Measurements from ENCODE around the gene HELZ.

HELZ gene

GRCh38 chr17:67216578-67217320 is 28.2 kb downstream of the HELZ start:
- DNase-seq (ENCODE audit: low read depth), result no peak
- no peak for TF ChIP-seq CTCF (IDR thresholded peaks at IDR 0.05; ENCODE audit: low read depth, low read length, missing control alignments)
- no peak overlapping the region for H3K4me3 ChIP-seq (ENCODE audit: low read depth, low read length)

DNA sequence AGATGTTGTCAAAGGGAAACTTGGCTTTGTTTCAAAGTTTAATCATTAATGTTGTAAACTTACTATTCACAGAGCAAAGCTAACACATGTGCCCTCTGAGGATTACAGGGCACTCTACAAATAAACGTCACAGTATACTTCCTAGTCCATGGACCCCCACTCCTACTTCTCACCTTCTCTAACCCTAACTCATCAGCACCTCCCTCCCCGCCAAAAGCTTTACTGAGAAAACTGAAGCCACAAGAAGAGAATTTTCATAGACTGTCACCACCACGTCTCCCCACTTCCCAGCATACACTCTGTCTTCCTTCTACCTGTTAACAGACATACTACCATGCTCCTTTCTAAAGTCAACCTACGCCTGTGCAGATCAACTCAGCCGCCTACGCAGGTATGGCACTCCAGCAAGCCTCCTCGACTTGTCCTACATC is 29.0 kb downstream of the HELZ start:
- DNase-seq (ENCODE audit: low read depth), result no peak
- no peak overlapping the region for H3K4me3 ChIP-seq (ENCODE audit: low read depth, low read length)
- no peak for TF ChIP-seq CTCF (IDR thresholded peaks at IDR 0.05; ENCODE audit: low read depth, low read length, missing control alignments)

DNA sequence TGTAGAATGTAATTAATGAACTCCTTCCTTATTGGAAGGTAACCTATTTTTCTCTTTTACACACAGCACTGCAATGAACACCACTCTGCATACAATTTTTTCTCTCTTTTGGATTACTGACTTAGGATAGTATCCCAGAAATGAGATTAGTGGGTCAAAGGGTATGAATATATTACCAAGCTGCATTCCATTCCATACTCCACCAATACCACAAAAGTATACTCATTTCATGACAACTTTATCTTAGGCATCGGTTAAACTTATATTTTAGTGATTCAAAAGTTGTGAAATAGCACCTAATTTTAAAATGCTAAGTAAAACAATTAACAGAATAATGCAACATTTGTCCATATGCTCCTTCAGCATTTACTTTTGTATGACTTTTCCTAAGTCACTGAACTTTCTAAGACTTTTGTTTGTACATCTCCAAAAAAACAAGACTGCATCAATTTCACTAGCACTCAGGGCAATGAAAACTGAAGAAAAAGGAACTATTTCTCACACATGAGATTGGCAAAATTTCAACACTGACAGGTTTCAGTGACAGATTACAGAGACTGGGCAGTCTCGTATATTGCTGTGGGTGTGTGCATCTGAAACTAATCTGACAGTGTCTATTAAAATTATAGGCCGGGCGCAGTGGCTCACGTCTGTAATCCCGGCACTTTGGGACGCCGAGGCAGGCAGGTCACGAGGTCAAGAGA is 32.1 kb downstream of the HELZ start:
- DNase-seq (ENCODE audit: low read depth), result no peak
- H3K4me3 ChIP-seq (ENCODE audit: low read depth, low read length), result no peak overlapping the region
- TF ChIP-seq CTCF (IDR thresholded peaks at IDR 0.05; ENCODE audit: low read depth, low read length, missing control alignments), result no peak

DNA sequence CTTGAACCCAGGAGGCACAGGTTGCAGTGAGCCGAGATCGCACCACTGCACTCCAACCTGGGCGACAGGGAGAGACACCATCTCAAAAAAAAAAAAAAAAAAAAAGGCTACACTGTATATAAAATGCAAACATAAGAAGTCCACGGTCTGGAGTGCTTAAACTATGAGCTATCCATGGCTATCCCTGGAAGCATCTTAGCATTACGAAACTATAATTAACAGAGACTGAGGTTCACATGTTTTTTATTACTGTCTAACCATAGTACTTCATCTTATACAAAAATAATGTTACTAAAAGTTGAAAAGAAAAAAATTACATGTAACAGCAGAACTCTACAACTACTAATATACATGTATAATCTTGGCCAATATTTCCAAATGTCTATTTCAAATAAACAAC is 32.8 kb downstream of the HELZ start:
- no peak for DNase-seq (ENCODE audit: low read depth)
- no peak overlapping the region for H3K4me3 ChIP-seq (ENCODE audit: low read depth, low read length)
- TF ChIP-seq CTCF (IDR thresholded peaks at IDR 0.05; ENCODE audit: low read depth, low read length, missing control alignments), result no peak

- no peak for DNase-seq (ENCODE audit: low read depth)
- TF ChIP-seq CTCF (IDR thresholded peaks at IDR 0.05; ENCODE audit: low read depth, low read length, missing control alignments), result no peak
- H3K4me3 ChIP-seq (ENCODE audit: low read depth, low read length), result no peak overlapping the region
Observed at GRCh38 chr17:67211742-67212141, 33.3 kb downstream of the HELZ start.

DNA sequence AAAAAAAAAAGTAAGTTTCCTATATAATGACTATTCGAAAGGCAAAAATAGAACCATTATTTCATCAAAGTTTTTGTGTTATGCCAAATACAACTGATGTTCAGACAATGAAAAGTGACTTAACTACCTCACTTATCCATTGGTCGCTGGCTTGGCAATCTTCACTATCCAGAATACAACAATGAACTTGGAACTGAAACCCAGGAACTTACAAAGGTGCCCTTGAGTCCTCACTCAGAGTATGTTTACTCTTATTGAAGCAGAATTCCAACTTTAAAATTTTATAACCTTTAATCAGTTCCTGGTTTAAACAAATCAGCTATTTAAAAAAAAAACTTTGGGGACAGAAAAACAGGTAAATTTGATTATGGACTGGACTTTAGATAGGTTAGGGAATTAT is 34.1 kb downstream of the HELZ start:
- no peak overlapping the region for H3K4me3 ChIP-seq (ENCODE audit: low read depth, low read length)
- DNase-seq (ENCODE audit: low read depth), result no peak
- TF ChIP-seq CTCF (IDR thresholded peaks at IDR 0.05; ENCODE audit: low read depth, low read length, missing control alignments), result no peak

All from GM12864 (cell line).